ENCODE data around the gene ARHGAP5.

Gene ARHGAP5

DNA sequence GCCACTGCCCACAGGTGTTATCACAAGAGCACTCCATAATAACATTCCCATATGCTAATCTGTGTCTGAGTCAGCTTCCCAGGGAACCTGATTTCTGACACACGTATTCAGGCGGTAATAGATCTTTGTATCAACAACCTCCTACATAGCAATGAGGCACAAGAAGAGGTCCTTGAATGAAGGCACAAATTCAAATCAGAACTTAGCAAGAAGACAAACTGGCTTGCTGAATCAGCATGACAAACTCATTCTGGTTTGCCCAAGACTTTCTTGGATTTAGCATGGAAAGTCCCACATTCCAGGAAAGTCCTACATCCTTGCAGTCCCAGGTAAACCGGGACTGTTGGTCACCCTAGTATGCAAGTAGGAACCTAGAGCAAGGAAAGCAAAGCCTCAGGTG lies 90.8 kb downstream of the ARHGAP5 start:
- no peak overlapping the region for H3K27ac ChIP-seq
- TF ChIP-seq ZFX (IDR thresholded peaks at IDR 0.05; ENCODE audit: borderline replicate concordance): no peak
- TF ChIP-seq, protein P1, sequence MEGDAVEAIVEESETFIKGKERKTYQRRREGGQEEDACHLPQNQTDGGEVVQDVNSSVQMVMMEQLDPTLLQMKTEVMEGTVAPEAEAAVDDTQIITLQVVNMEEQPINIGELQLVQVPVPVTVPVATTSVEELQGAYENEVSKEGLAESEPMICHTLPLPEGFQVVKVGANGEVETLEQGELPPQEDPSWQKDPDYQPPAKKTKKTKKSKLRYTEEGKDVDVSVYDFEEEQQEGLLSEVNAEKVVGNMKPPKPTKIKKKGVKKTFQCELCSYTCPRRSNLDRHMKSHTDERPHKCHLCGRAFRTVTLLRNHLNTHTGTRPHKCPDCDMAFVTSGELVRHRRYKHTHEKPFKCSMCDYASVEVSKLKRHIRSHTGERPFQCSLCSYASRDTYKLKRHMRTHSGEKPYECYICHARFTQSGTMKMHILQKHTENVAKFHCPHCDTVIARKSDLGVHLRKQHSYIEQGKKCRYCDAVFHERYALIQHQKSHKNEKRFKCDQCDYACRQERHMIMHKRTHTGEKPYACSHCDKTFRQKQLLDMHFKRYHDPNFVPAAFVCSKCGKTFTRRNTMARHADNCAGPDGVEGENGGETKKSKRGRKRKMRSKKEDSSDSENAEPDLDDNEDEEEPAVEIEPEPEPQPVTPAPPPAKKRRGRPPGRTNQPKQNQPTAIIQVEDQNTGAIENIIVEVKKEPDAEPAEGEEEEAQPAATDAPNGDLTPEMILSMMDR (IDR thresholded peaks at IDR 0.05): no peak

DNA sequence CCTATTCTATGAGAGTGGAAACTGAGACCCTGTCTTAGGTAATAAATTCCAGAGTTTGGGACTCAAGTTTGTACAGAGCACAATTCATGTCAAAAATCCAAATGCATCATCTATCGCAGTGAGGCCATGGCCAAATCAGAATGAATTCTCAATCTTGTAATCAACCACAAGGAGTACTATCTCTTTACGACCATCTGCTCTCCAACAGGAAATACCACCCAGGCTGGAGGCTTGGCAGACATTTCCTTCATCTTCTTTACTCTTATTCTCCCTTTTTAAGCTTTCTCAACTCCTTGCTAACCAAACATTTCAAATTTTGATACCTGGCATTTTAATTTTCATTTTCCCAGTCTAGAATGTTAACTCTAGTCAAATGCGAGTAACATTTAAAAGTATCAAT lies 92.1 kb downstream of the ARHGAP5 start:
- H3K27ac ChIP-seq: no peak overlapping the region
- TF ChIP-seq, protein P1 (IDR thresholded peaks at IDR 0.05): no peak
- no peak for TF ChIP-seq ZFX (IDR thresholded peaks at IDR 0.05; ENCODE audit: borderline replicate concordance)

DNA sequence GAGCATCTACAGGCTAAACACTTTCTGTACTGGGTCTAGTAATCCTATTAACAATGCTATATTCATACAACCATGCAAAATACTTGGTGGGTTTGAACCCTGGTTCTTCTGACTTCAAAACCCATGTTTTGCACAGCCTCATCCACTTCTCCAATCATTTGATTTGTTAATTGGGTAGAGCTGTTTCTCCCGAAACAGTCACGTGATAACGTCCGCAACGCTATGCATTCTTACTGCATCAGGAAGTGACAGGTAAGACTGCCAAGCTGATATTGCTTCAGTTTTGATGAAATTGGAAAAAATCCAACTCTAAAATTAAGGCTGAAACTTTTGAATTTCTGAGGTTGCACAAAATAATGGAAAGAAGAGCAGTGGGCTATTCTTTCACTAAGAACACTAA lies 94.4 kb downstream of the ARHGAP5 start:
- H3K27ac ChIP-seq: no peak overlapping the region
- TF ChIP-seq ZFX (IDR thresholded peaks at IDR 0.05; ENCODE audit: borderline replicate concordance): no peak
- TF ChIP-seq, protein P1 (IDR thresholded peaks at IDR 0.05): no peak

DNA sequence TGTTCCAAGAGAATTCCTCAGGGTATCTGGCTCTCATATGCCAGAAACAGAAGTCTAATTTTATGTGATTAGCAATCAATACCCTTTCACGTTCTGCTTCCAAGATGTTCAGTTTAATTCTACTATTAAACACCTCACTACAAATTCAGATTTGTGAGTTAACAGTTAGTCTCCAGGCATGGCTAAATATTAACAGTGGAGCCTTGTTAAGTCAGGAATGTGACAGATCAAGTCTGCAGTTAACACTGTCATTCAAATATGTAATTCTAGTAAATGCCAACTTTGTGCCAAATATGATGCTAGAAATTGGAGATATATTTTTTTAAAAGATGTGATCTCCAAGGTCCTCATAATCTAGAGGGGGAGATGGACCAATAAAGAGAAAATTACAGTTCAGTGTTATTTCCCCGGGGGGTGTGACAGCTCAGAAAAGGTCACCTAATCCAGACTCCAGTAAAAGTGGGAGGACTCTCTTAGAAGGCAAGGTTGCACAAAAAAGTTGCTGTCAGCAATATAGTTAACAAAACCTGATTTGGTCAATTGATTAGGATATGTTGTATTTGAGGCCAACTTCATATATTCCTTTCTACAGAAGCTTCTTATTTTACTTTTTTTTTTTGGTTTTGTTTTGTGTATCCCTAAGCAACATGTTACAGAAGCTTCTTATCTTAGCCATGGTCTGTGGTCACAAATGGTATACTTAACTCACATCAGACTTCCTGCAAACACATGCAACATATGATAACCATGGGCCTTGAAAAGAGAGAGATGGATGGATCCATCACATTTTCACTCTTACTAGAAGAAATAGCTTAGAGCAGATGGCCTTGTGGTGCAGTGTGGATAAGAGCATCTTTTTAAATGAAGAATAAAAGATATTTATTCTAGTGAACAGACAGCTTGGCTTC lies 106.3 kb downstream of the ARHGAP5 start:
- no peak for TF ChIP-seq ZFX (IDR thresholded peaks at IDR 0.05; ENCODE audit: borderline replicate concordance)
- TF ChIP-seq, protein P1 (IDR thresholded peaks at IDR 0.05): no peak
- H3K27ac ChIP-seq: no peak overlapping the region

DNA sequence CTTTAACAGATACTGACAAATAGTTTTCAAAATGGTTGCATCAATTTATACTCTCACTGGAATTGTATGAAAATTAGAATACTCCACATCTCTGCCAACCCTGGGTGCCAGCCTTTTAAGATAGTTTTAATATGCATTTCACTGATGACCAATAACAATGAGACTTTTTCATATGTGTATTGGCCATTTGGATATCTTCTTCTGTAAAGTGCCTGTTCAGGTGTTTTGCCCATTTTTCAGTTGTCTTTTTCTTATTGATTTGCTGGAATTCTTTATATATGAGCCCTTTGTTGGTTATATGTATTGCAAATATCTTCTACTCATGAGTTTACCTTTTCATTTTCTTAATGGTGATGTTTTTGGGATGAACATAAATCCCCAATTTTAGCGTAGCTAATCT lies 108.0 kb downstream of the ARHGAP5 start:
- TF ChIP-seq, protein P1 (IDR thresholded peaks at IDR 0.05): no peak
- no peak for TF ChIP-seq ZFX (IDR thresholded peaks at IDR 0.05; ENCODE audit: borderline replicate concordance)
- H3K27ac ChIP-seq: no peak overlapping the region

DNA sequence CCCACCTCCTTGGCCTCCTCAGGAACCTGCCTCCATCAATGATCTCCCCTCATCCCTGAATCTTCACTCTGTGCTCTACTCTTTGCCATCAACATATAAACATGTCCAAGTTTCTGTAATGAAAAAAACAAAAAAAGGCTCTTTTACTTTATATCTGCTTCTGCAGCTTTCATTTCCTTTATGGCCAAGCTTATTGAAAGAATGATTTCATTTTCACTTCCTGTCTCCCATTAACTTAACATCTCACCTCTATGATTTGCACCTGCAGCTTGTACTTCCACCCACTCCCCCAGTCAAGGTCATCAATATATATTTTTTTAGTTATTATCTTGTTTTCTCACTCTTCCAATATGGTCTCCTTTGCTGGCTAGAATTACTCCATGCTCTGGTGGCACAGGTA lies 109.1 kb downstream of the ARHGAP5 start:
- H3K27ac ChIP-seq: no peak overlapping the region
- no peak for TF ChIP-seq ZFX (IDR thresholded peaks at IDR 0.05; ENCODE audit: borderline replicate concordance)
- TF ChIP-seq, protein P1 (IDR thresholded peaks at IDR 0.05): no peak

DNA sequence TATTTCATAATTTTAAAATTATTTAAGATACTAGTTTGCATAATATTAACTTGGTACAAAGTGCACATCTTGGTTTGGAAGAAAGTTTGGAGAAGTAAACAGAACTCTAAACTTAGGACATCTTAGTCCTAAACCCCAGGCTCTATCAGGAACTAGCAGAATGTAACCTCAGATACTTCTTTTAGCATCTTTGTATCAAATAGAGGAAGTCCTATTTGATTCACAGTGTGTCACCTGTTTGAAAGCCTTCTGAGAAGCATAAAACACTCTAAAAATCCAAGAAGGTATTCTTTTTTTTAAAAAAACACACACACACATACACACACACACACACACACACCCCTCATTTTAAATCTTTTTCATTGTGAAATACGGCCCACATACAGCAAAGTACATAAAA lies 112.7 kb downstream of the ARHGAP5 start:
- TF ChIP-seq ZFX (IDR thresholded peaks at IDR 0.05; ENCODE audit: borderline replicate concordance): no peak
- TF ChIP-seq, protein P1 (IDR thresholded peaks at IDR 0.05): no peak
- no peak overlapping the region for H3K27ac ChIP-seq
